Astrocyte of the hippocampus (primary cell): ENCODE measurements around the gene MELTF.

Experiments used
- DNase-seq: peaks from one replicate; pipeline ENCODE4 v3.0.0; 2011; ENCODE audit warnings: low read depth, low spot score

Gene MELTF

DNA sequence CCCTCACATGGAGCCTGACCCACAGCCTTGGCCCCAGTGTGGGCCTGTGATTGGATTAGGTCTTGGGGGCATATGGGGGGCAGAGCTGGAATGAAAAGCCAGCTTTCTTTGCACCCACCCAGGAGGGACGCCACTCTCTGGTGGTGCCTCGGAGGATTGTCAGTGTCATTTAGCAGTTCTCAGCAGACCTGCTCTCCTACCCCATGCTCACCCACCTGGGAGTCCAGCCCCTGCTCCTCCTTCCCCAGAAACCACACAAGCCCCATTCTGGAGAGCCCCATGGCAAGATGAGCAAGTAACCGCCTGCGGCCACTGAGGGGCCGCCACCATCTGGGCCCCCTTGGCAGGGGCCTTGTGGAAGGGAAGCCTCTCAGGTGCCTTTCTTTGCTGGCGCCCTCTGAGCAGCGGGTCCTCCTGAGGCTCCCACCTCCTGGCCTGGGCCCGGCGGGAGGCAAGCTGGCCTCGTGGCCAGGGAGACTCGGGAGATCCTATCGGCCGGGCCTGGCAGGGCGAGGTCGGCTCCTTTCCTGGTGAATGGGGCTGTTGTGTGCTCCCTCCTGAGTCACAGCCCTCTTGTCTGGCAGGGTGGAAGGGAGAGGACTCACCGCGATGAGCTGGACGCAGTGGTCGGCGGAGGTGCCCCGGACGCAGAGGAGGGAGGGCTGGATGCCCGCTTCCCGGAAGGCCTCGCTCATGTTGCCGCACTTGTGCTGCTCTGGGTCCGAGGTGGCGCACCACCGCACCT is 2.3 kb downstream of the MELTF start:
- peak; percentile 64 for DNase-seq

DNA sequence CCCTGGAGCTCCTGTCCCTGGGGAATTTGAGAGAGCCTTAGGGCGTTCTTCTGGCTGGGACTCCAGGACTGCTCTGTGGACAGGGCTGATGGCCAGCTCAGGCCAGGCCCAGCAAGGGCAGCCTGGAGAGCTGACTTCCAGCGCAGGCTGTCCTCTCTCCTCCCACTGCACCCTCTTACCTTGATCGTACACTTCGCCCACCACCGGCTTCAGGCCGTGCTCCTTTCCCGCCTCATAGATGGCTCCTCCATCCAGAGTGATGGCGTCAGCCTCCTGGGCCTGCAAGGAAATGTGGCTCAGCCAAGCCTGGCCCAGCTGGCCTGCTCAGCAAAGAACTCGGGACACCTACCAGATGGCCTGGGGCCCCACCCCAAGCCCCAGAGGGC is 3.1 kb downstream of the MELTF start:
- DNase-seq = no peak

DNA sequence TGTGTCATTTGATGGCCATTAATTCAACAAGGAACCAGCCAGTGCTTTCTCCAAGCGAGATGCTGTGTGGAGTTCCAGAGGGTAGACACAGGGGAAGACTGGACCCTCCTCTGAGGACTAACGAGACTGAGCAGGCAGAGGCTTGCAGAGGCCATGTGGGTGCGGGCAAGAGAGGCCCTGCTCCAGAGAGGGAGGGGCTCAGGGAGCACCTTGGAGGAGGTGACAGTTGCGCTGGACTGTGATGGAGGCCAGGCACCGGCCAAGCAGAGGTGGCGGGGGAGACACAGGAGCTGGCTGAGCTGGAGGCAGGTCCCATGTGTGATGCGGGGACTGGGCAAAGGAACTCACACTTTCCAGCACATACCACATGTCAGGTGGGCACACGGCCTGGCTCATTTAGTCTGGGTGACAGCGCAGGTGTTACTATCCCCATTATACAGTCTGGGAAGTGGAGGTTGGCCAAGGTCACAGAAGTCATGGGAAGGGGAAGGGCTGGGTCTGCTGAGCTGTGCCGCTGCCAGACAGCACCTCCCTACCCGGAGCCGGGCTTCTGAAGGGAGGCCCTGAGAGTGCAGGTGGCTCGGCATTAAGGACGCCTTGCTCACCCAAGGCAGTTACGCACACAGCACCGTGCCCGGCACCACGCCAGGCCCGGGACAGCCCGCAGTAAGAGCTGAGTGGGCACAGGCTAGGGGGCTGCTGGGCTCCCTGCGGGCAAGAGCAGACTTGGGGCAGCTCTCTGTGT is 3.7 kb downstream of the MELTF start:
- DNase-seq = no peak

GRCh38 chr3:197024881-197025735 is 4.5 kb downstream of the MELTF start:
- no peak for DNase-seq

DNA sequence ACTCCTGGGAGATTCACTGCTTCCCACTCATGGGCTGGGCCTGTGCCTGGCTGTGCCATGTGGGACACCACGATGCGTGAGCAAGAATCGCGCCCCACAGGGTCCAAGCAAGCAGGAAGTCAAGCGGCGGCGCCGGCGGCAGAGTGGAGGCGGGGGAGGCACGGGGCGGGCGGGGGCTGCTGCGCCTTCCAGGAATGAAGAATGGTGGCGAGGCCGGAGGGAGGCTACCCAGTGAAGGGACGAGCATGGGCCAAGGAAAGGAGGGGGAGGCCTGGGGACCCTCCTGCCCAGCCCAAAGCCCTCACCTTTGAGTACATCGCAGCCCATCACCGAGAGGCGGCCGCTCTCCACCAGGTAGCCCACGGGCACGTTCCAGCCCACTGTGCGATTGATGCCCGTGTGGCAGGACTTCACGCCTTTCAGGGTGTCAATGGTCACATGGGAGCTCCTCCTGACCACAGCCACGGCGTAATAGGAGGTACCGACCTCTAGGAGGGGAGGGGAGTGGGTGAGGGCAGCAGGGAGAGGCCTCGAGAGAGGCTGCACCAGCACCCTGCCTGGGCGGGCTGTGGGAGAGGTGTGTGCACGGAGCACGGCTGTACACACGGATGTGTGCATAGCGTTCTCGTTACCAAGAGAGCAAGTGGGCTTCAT is 5.5 kb downstream of the MELTF start:
- no peak for DNase-seq

DNA sequence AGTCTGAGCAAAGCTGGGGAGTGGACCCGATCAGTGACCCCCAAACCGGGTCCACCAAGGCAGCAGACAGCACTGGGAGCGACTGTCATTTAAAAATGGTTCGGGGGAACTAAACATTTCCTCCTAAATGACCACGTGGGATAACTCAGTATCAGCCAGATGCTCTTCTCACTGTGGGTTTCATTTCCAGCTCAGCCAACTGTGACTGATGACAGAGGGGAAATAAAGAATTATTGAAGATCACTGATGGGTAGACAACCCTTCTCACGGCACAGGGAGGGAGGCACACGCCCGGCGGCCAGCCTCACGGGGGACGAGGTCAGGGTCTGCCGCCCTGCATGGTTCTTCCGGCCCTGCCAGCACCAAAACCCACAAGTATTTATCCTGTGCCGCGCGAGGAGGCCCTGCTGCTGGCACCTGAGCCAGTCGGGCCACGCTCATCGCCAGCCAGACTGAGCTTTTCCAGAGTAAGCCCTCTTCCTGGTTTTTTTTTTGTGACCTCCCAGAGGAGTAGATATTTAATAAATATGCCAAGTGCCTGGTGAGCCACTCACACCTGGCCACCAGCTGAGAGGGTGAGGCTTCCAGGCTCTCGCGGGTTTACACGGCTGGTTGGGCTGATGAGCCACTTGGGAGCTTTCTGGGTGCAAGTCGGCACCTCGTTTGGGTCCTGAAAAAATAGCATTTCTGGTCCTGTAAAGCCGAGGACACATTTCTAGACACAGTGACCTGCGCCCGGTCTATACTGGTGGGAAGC is 6.2 kb downstream of the MELTF start:
- DNase-seq = no peak

- DNase-seq = no peak
Measured at GRCh38 chr3:197022405-197023231, 7.0 kb downstream of the MELTF start.

GRCh38 chr3:197021729-197022404 is 7.8 kb downstream of the MELTF start:
- no peak for DNase-seq

GRCh38 chr3:197021231-197021630 is 8.4 kb downstream of the MELTF start:
- no peak for DNase-seq

- DNase-seq = no peak
Measured at GRCh38 chr3:197019535-197019934, 10.1 kb downstream of the MELTF start.

- DNase-seq = no peak
Measured at GRCh38 chr3:197019021-197019420, 10.6 kb downstream of the MELTF start.

- no peak for DNase-seq
Measured at GRCh38 chr3:197017003-197017402, 12.6 kb downstream of the MELTF start.

GRCh38 chr3:197015790-197016736 is 13.6 kb downstream of the MELTF start:
- DNase-seq = no peak

- no peak for DNase-seq
Measured at GRCh38 chr3:197014942-197015575, 14.6 kb downstream of the MELTF start.

GRCh38 chr3:197014024-197014423 is 15.6 kb downstream of the MELTF start:
- no peak for DNase-seq

DNA sequence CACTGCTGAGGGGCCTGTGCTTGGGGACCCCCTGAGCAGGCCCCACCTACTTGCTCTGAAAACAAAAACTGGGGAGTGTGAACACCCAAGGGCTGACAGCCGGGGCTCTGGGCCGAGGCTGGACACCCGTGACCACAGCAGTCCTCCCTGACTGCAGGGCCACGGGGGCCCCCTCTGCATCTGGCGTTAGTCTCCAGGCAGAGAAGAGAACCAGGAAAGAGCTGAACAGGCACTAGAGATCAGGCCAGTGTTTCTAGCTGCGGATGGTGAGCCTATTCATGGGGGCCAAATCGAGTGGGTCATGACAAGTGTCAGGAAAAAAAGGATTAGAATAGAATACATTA is 17.1 kb downstream of the MELTF start:
- no peak for DNase-seq

DNA sequence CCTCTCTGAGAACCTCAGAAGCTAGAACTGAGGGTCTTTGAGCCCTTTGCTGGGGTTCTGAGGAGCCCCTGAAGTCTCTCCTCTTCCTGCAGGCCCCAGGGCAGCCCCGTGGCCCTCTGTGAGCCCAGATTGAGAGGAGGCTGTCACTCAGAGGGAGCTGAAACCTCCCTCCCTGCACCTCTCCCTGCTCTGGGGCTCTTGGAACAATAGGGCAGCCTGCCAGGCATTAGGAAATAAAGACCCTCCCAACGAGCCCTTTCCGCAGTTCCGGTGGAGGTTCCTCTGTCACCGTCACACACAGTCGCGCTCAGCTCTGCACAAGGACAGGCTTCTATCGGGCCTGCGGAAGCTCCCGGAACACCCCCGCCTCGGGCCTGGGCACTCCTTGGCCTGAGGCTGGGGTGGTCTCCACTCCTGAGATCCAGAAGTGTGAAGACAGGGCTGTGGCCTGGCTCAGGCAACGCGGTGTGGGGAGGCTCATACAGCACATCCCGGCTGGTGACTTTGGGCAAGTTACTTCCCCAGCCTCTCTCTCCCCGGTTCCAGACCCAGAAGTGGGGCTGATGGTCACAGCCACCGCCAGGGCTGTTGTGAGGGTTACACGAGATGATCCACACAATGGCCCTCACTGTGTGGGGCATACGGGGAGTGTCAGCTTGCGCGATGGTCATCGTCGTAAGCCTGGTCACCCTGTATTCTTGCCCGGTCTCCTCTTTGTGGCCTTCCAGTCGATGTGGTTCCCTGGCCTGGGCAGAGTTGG is 17.7 kb downstream of the MELTF start:
- DNase-seq = no peak
